NB4 (cell line): ENCODE data around the gene SLX1A.

Experiments used
- POLR2A ChIP-seq: IDR thresholded peaks from 2 replicates; pipeline ENCODE4 v1.6.1; 2011; ENCODE audit warnings: mild to moderate bottlenecking; ENCODE audit not compliant: insufficient read length; ENCODE audit errors: extremely low read depth
- TF ChIP-seq, protein P1 (sequence below): IDR thresholded peaks from one replicate; pipeline ENCODE4 v1.5.1; 2012; ENCODE audit warnings: low read depth, low read length

DNA sequence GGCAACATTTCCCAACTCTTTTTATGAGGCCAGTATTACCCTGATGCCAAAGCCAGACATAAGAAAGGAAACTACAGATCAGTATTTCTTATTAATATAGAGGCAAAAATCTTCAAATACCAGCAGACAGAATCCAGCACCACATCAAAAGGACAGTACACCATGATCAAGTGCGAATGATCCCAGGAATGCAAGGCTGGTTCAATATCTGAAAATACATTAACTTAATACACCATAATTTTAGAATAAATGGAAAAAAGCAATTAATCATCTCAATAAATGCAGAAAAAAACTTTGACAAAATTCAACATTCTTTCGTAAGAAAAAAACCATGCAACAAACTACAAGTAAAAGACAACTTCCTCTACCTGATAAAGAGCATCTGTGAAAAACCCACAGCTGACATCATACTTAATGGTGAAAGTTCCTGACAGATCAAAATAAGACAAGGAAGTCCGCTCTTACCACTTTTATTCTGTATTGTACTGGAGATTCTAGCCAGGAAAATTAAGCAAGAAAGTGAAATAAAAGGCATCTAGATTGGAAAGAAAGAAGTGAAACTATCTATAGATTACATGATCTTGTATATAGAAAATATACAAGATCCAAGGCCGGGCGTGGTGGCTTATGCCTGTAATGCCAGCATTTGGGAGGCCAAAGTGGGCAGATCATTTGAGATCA, 44.3 kb upstream of the SLX1A start:
- TF ChIP-seq, protein P1, sequence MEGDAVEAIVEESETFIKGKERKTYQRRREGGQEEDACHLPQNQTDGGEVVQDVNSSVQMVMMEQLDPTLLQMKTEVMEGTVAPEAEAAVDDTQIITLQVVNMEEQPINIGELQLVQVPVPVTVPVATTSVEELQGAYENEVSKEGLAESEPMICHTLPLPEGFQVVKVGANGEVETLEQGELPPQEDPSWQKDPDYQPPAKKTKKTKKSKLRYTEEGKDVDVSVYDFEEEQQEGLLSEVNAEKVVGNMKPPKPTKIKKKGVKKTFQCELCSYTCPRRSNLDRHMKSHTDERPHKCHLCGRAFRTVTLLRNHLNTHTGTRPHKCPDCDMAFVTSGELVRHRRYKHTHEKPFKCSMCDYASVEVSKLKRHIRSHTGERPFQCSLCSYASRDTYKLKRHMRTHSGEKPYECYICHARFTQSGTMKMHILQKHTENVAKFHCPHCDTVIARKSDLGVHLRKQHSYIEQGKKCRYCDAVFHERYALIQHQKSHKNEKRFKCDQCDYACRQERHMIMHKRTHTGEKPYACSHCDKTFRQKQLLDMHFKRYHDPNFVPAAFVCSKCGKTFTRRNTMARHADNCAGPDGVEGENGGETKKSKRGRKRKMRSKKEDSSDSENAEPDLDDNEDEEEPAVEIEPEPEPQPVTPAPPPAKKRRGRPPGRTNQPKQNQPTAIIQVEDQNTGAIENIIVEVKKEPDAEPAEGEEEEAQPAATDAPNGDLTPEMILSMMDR = no peak
- TF ChIP-seq POLR2A = no peak
